Neural cell (in vitro differentiated cells): ENCODE measurements around the gene HBZ. TPM values are rescaled to one million over a fixed set of nuclear protein-coding genes. Genes with fewer than 3 reads are reported as not detected.
"Not testable (repeated sequence)": the region's sequence is repeated elsewhere in the genome, so short reads cannot be mapped to it uniquely, and the experiment has no call there.

Experiments
- H2AFZ ChIP-seq: fragments of 200-600, 300-800 bp; sonication (generic), shearing (Covaris generic); 2 replicates; pipeline ENCODE4 v1.6.0; 2014; ENCODE audit warnings: low read depth, mild to moderate bottlenecking, antibody characterized with exemption, low read length, moderate library complexity
- H3F3A ChIP-seq: fragments of 200-600 bp; shearing (Covaris generic); 2 replicates; pipeline ENCODE4 v1.6.1; 2016; ENCODE audit warnings: mild to moderate bottlenecking, moderate library complexity, mixed read lengths, antibody characterized with exemption, low read length; ENCODE audit not compliant: insufficient read depth, poor library complexity, severe bottlenecking
- H3K27ac ChIP-seq: fragments of 200-600, 300-800 bp; sonication (generic), shearing (Covaris generic); 2 replicates; pipeline ENCODE4 v1.5.1; 2014; ENCODE audit warnings: mild to moderate bottlenecking, low read length, moderate library complexity
- H3K27me3 ChIP-seq: fragments of 300-800, 200-600 bp; sonication (generic), shearing (Covaris generic); 2 replicates; pipeline ENCODE4 v1.6.0; 2014; ENCODE audit warnings: mild to moderate bottlenecking, low read depth, low read length, moderate library complexity; ENCODE audit not compliant: insufficient read depth
- H3K36me3 ChIP-seq: fragments of 300-800, 200-600 bp; sonication (generic), shearing (Covaris generic); 2 replicates; pipeline ENCODE4 v1.5.1; 2014; ENCODE audit warnings: mild to moderate bottlenecking, antibody characterized with exemption, low read length, moderate library complexity; ENCODE audit not compliant: insufficient read depth
- H3K4me2 ChIP-seq: fragments of 300-800, 200-600 bp; sonication (generic), shearing (Covaris generic); 2 replicates; pipeline ENCODE4 v1.6.0; 2014; ENCODE audit warnings: mild to moderate bottlenecking, low read length
- H3K4me3 ChIP-seq: fragments of 300-800, 200-600 bp; sonication (generic), shearing (Covaris generic); 2 replicates; pipeline ENCODE4 v1.5.1; 2014; ENCODE audit warnings: mild to moderate bottlenecking, low read length, moderate library complexity
- H3K79me2 ChIP-seq: fragments of 200-600 bp; shearing (Covaris generic); replicated peaks from 2 replicates; pipeline ENCODE4 v1.6.0; 2014; ENCODE audit warnings: mild to moderate bottlenecking, low read length, moderate library complexity; ENCODE audit not compliant: insufficient read depth
- H3K9ac ChIP-seq: fragments of 300-800, 200-600 bp; sonication (generic), shearing (Covaris generic); 2 replicates; pipeline ENCODE4 v1.6.1; 2016; ENCODE audit warnings: mild to moderate bottlenecking, low read length, mixed read lengths
- H3K9me2 ChIP-seq: fragments of 200-600 bp; shearing (Covaris generic); 2 replicates; pipeline ENCODE4 v1.6.1; 2016; ENCODE audit warnings: mild to moderate bottlenecking, low read length, mixed read lengths; ENCODE audit not compliant: insufficient read depth
- H3K9me3 ChIP-seq: fragments of 200-600, 300-800 bp; sonication (generic), shearing (Covaris generic); 2 replicates; pipeline ENCODE4 v1.6.1; 2016; ENCODE audit warnings: mild to moderate bottlenecking, mixed run types, low read length, moderate library complexity, mixed read lengths
- H4K20me1 ChIP-seq: fragments of 200-600 bp; shearing (Covaris generic); 2 replicates; pipeline ENCODE4 v1.6.1; 2016; ENCODE audit warnings: mild to moderate bottlenecking, mixed run types; ENCODE audit not compliant: insufficient read depth
- EP300 ChIP-seq: fragments of 450-650 bp; conservative IDR thresholded peaks from 2 replicates; pipeline ENCODE4 v1.6.1; 2014; ENCODE audit warnings: antibody characterized with exemption, mild to moderate bottlenecking, moderate library complexity; ENCODE audit not compliant: poor library complexity, severe bottlenecking
- EZH2 ChIP-seq: fragments of 200-600, 300-800 bp; shearing (Covaris generic), sonication (generic); IDR thresholded peaks from 2 replicates; pipeline ENCODE4 v1.6.1; 2014; ENCODE audit warnings: antibody characterized with exemption, low read length, borderline replicate concordance, mild to moderate bottlenecking; ENCODE audit not compliant: insufficient read depth, poor library complexity, severe bottlenecking
- MXI1 ChIP-seq: fragments of 450-650 bp; conservative IDR thresholded peaks from 2 replicates; pipeline ENCODE4 v1.6.1; 2014; ENCODE audit warnings: antibody characterized with exemption, mild to moderate bottlenecking; ENCODE audit not compliant: poor library complexity, severe bottlenecking
- POLR2AphosphoS5 ChIP-seq: IDR thresholded peaks from 2 replicates; pipeline ENCODE4 v1.6.1; 2012
- RAD21 ChIP-seq: fragments of 450-650 bp; conservative IDR thresholded peaks from 2 replicates; pipeline ENCODE4 v1.6.1; 2014; ENCODE audit warnings: antibody characterized with exemption, mild to moderate bottlenecking, moderate library complexity
- SMC3 ChIP-seq: fragments of 450-650 bp; conservative IDR thresholded peaks from 2 replicates; pipeline ENCODE4 v1.6.1; 2014; ENCODE audit warnings: antibody characterized with exemption, mild to moderate bottlenecking, moderate library complexity; ENCODE audit not compliant: poor library complexity
- polyA plus RNA-seq: library from polyadenylated mRNA; depleted of rRNA; stranded (reverse); fragments of >200 nt; gene quantifications from 2 replicates; pipeline ENCODE4 v1.2.3, GENCODE V29; 2014

HBZ gene
- polyA plus RNA-seq, 1 donor from 2014 or later = not detected

GRCh38 chr16:170788-171187 is 18.3 kb downstream of the HBZ start:
- Histone ChIP-seq H3K79me2 (no peaks in the 10 kb centered on the region), H3K4me3 (no peak overlapping the region), H3F3A (no peaks in the 10 kb centered on the region), H3K27ac (no peak overlapping the region), H4K20me1 (no peaks in the 10 kb centered on the region), H3K9me2 (no peaks in the 10 kb centered on the region), H3K36me3 (no peaks in the 10 kb centered on the region), H3K27me3 (peaks cover 77% of the 10 kb centered on the region), H3K4me2 (no peak overlapping the region), H2AFZ (no peak overlapping the region), H3K9me3 (no peaks in the 10 kb centered on the region), H3K9ac (no peak overlapping the region)
- no peak for TF ChIP-seq SMC3
- no peak for TF ChIP-seq POLR2AphosphoS5
- TF ChIP-seq EZH2 = no peak
- TF ChIP-seq RAD21 = no peak
- no peak for TF ChIP-seq EP300
- no peak for TF ChIP-seq MXI1

- not testable (repeated sequence) for H3K4me3 ChIP-seq
- peaks cover 66% of the 10 kb centered on the region for H3K27me3 ChIP-seq
Measured at GRCh38 chr16:172374-172941, 20.0 kb downstream of the HBZ start, which contains the start of gene HBA2. Gene HBA2, plus strand, starts transcription at chr16:172876. Its CDS starts 37 bp downstream, at chr16:172913.

GRCh38 chr16:173211-173854 is 20.9 kb downstream of the HBZ start:
- not testable (repeated sequence) for H4K20me1 ChIP-seq, H3K9me3 ChIP-seq, H3K4me3 ChIP-seq, H3K27ac ChIP-seq, H3K79me2 ChIP-seq, H2AFZ ChIP-seq, H3K36me3 ChIP-seq, H3F3A ChIP-seq, H3K4me2 ChIP-seq, H3K9ac ChIP-seq, H3K9me2 ChIP-seq
- H3K27me3 ChIP-seq = peaks cover 66% of the 10 kb centered on the region

More at GRCh38 chr16:172374-172941, 20.0 kb downstream of the HBZ start, which contains the start of gene HBA2:
- H3F3A ChIP-seq, H3K9me2 ChIP-seq, H3K9ac ChIP-seq, H3K9me3 ChIP-seq, H3K36me3 ChIP-seq, H4K20me1 ChIP-seq, H2AFZ ChIP-seq, H3K79me2 ChIP-seq, H3K4me2 ChIP-seq, H3K27ac ChIP-seq: not testable (repeated sequence)

GRCh38 chr16:173928-174769 is 21.7 kb downstream of the HBZ start:
- not testable (repeated sequence) for H4K20me1 ChIP-seq, H3K9me3 ChIP-seq, H3K79me2 ChIP-seq, H3F3A ChIP-seq, H3K9me2 ChIP-seq, H3K4me3 ChIP-seq, H3K4me2 ChIP-seq, H3K9ac ChIP-seq, H3K27ac ChIP-seq, H2AFZ ChIP-seq, H3K36me3 ChIP-seq
- peaks cover 62% of the 10 kb centered on the region for H3K27me3 ChIP-seq
